ENCODE data around the gene LOC128125822.

LOC128125822 gene

DNA sequence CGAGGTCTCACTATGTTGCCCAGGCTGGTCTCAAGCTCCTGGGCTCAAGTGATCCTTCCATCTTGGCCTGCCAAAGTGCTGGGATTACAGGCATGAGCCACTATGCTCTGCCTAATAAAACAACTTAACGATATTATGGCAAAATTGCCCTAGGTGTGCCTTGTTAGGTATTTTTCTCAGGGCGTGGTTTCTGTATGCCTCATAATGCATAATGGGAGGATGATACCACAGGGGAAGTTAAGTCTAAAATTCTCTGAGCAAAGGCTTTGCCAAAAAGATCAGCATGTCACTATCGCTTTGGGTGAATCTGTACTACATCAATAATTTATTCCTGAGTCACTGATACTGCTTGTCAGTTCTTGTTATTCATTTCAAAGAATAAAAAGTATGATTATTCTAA, 15.9 kb upstream of the LOC128125822 start:
- DNase-seq (ENCODE audit: low spot score): no peak

DNA sequence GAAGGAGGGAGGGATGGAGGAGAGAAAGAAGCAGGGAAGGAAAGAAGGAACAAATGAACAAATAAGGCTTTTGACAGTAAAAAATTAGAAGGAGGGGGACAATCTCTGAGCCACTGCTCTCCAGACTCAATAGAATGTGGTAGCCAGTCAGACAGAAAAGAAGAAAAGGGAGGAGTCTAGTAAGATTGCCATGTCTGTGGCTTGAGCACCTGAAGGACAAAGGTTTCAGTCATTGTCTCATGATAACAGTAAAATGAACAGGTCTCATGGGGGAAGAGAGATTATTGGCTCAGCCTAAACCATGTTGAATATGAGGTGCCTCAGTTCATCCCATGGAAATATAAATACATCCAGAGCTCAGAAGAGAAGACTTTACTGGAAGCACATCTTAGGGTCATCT, 14.0 kb upstream of the LOC128125822 start:
- no peak for DNase-seq (ENCODE audit: low spot score)

DNA sequence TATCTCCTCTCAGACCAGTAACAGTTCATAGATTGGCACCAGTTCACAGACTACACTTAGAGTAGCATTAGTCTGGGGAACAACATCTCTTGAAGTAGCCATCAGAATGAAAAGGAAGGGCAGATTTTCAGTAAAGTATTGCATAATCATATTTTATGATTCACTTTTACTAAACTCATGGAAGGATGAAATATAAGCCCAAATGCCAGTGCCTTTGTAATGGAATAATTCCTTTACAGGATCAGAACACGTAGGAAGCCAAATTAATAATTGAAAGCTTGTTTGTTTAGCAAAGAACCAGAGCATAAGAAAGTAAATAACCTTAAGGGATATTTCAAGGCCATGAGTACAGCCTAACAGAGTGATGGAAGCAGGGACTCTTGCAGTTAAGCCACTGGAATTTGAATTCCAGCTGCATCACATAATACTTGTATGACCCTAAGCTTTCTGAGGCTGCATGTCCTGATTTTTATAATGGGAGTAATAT, 11.4 kb upstream of the LOC128125822 start:
- peak; percentile 13 for DNase-seq (ENCODE audit: low spot score)

DNA sequence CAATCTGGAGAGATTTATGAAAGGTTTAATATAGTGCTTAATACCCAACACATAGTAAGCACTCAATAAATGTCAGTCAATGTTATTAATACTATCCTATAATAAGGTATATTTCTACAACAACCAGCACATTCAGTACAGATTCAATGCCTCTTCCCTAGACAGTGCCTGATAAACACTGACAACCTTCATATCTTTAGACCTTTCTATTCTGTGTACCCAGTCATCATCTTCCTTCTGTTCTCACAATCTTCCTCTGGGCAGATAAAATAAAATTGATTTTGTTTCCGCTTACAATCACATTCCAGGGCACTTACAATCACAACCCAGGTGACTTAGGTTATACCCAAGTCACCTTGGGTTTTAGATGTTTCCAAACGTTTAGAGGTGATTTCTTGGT, 11.0 kb upstream of the LOC128125822 start:
- no peak for DNase-seq (ENCODE audit: low spot score)

DNA sequence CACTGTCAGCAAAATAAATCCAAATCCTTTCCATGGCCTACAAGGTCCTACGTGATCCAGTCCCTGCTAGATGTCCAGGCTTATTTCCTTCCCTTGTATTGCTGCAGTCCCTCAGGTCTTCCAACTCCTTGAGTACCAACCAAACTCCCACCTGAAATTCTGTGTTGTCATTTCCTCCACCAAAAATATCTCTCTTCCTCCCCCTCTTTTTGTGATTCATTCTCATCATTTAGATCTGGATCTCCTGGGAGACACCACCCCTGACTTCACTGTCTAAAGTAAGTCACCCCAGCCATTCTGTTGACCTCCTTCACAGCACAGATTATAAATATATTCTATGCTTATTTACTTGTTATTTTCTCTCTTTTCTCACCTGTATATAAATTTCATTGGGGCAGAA, 9.0 kb upstream of the LOC128125822 start:
- no peak for DNase-seq (ENCODE audit: low spot score)

DNA sequence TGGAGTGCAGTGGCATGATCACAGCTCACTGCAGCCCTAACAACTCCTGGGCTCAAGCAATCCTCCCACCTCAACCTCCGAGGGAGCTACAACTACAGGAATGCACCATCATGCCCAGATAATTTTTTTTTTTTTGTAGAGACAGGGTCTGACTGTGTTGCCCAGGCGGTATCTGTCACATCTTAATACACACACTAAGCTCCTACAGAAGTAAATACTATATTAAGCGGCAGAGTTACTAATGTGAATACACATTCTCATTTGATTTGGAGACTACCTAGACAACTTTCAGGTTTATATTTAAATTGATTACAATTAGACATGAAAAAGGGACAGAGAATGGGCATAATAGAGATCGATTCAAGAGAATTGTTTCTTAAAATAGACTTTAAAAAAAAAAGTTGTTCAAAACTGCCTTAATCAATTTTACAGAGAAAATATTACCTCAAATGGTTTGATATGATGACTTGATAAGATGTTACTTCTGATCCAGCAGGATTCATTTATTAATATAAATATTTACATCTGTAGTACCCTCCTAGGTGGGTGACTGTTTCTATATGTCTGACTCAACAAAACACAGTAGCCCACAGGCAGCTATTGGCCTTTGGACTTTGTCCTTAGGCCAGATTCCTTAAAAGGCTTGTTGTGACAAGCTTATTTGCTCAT, 7.1 kb upstream of the LOC128125822 start:
- DNase-seq (ENCODE audit: low spot score): no peak

DNA sequence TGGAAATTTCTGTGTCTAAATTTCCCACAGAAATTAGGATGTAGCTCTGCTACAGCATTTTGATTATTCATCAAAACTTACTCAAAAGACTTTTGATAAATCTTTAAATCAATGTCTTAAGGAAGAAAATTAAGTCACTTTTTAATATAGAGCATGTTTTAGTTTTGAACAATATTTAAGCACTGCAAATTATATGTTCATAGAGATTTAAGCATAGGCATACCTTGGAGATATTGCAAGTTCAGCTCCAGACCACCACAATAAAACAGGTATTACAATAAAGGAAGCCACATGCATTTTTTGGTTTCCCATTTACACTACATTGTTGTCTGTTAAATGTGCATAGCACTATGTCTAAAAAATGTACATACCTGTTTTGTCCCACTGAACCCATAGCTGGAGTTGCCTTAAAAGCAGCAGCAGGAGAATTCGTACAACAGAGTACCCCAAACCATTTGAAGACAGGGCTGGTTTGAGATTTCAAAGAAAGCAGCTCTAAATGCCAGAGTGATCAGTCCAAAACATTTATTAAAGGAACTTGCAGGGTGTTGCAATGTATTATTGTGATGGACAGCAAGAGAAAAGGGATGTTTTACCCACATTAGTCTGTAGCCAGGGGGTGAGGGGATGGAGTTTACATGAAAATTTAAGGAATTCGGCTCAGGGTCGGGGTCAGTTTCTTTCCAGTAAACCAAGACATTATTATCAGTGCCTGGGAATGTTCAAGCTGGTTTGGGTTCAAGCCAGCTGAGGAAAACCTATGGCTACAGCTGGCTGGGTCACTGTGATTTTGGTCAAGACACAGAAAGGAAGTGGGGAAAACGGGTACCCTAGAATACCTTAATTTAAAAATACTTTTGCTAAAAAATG, 6.3 kb upstream of the LOC128125822 start:
- peak; percentile 4 for DNase-seq (ENCODE audit: low spot score)

DNA sequence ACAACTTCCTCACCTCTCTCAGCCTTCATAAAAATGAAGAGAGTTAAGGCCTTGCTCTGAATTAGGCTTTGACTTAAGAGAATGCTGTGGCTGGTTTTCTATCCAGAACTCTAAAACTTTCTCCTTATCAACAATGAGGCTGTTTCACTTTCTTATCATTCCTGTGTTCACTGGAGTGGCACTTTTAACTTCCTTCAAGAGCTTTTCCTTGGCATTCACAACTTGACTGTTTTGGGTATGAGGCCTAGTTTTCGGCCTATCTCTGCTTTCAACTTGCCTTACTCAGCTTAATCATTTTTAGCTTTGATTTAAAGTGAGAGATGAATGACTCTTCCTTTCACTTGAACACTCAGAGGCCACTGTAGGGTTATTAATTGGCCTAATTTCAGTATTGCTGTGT, 4.3 kb upstream of the LOC128125822 start:
- DNase-seq (ENCODE audit: low spot score): no peak

DNA sequence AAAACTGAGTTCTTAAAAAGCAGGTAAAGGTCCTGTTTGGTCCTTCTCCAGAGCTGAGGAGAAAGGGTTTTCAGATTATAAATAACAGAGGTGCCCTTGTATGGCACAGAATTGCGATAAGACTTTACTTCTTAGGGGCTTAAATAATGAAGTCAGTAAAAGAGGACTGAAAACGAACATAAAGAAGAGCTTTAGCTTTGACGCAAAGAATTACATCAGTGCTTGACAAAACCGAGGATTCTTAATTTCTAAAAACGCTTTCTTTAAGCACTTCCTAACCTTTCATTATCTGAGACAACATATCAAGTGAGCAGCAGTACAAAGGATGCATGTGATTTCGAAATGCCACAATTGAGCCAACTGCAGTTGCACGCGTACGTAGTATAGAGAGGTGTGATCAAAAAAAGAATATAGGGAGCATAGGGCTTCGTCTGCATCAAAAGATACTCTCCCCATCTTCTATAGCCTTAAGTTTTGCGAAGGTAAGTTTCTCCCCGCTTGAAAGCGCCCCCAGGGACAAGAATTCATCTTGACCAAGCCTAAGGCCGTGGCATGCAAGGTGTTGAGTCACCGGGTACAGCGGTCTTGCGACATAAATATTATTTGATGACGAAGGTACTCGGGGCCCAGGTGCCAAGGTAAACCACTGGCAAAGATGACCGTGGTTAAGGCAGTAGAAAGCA, 778 bp upstream of the LOC128125822 start:
- peak; percentile 60 for DNase-seq (ENCODE audit: low spot score)

DNA sequence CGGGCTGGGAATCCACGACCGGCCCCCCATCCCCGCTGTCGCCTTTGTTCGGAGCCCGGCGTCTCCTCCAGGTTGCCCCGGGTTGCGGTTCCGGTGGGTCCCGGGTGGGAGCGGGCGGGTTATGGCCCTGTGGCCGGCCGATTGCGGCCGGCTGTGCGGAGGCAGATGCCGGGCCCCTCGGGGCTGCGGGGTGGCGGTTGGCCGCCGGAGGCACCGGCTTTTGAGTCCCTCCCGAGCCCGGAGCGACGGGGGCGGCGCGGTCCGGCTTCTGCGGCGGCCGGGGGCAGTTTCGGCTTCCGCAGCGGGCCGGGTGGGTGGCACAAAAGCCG, 431 bp downstream of the LOC128125822 start:
- no peak for DNase-seq (ENCODE audit: low spot score)

DNA sequence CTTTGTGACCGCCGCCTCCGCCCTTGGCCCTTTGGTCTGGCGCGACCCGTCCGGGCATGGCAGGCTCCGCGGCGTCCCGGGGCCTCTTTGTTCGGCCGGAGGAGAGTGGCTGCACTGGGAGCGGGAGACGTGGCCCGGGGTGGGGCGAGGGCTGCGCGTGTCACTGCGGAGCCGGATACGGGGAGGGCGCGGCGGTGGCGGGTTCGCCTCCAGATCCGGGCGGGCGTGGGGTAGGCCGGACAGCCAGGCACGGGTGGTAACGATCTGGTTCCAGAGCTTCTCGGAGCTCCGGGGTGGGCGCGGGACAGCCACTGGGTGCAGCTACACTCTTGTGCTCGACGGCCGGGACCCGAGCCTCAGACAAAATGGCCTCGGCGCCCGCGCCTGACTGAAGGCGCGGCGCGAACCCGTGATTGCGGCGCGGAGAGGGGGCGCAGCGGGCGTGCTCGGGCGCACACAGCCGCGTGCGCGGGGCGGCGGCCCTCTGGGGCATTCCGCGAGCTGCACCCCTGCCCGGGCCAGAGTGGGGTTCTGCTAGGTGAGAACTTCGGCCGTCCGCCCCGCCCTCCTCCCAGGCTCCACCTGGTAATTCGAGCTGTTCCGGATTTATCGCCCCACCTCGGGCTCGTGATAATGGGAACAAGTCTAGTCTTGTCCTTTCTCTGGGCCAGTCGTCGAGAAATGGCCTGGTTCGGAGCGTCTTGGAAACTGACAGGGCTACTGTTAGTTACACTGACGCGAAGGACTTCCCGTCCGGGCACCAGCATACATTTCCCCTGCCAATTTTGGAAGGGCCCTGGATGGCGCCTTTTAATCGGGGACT, 1.0 kb downstream of the LOC128125822 start:
- DNase-seq (ENCODE audit: low spot score): peak; percentile 61

DNA sequence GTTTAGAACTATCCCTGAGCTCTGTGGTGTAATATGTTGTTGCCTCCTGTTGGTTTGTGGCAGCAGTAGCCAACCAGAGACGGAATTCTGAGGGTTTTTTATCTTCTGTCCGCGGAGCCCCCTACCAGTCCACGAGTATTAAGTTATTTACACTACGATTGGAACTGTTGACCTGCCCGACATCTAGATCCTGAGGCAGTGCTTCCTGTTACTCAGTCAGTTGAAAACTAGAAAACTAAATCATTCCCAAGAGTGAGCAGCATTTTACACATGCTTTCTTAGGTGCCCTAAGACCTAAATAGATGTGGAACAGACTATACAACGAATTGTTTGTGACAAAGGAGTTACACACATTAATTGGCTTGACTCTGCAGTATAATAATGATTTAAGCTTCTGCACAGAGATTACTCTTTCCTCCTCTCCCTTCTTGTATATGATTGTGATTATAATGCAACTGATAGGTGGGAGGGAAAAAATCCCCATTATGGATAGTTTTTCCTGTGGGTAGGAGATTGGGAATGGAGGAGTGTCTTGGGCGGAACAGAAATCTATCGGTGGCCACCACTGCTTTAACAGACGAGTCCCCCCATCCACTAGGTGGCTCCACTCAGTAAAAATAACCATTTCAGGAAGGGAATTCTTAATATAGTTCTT, 1.7 kb downstream of the LOC128125822 start:
- peak; percentile 31 for DNase-seq (ENCODE audit: low spot score)

DNA sequence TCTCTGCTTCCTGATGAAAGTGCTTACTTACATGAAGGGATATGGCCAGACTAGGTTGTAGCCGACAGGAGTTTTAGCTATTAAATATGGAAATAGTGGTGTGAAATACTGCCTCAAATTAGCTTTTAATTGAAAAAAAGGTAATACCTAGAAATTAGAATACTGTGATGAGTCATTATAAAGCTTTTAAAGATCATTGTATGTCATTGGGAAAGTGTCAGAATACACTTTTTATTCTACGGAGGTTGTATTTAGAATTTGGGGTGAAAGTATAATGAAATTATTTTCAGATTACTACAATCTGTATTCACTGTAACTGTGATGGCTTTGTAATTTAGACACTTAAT, 2.2 kb downstream of the LOC128125822 start:
- DNase-seq (ENCODE audit: low spot score): no peak

DNA sequence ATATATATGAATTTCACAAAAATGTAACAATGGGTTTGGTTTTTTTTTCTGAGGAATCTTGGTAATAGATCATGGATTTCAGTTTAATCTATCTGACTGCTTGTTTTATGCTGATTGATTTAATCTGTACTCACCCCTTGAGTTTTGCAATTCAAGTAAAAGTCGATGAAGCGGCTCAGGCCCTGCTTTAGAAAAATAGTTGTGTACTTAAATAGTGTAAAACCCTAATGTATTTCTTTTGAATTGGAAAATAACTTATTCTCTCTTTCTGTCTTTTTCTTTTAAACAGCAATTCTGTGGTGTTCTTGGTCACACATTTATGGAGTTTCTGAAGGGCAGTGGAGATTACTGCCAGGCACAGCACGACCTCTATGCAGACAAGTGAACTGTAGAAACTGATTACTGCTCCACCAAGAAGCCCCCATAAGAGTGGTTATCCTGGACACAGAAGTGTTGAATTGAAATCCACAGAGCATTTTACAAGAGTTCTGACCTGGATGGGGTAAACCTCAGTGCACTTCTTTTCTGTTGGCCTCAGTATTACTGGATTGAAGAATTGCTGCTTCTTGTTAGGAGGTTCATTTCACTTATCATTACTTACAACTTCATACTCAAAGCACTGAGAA, 4.0 kb downstream of the LOC128125822 start:
- DNase-seq (ENCODE audit: low spot score): no peak

DNA sequence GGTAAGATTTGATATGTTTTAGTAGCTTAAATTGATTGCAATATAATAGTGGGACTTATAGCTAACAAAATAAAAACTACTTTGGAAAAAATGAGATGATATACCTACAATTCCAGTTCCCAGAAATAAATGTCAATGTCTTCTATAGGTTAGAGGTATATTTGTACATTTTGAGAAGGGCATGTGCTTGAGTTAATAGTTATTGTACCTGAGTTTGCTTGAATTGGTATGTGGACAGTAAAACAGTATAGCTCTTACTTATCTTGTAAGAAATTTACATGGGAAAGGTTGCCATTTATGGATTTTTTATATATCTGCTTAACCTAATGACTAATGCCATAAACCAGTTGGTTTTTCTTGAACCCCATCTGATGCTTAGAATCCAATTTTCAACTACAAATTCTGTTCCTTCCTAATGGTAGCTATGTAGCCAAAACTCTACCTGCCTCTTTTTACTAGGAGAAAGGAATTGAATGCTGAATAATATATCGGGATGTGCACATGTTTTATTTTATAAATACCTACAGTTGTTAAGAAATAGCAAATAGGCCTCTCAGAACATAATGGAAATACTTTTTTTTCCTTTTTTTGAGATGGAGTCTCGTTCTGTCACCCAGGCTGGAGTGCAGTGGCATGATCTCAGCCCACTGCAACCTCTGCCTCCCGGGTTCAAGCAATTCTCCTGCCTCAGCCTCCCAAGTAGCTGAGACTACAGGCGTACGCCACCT, 4.9 kb downstream of the LOC128125822 start:
- no peak for DNase-seq (ENCODE audit: low spot score)

DNA sequence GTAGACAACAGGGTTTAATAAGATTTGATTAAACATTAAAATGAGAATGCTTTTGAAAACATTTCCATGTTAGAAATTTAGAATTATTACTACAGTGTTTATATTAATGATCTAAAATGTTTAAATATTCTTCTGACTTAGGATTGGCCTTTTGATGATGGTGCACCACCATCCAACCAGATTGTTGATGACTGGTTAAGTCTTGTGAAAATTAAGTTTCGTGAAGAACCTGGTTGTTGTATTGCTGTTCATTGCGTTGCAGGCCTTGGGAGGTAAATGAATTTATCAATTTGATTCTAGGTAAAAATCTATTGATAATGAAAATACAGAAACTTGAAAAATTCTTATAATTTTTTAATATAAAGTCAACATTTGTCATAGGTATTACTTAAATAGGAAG, 6.5 kb downstream of the LOC128125822 start:
- DNase-seq (ENCODE audit: low spot score): no peak

DNA sequence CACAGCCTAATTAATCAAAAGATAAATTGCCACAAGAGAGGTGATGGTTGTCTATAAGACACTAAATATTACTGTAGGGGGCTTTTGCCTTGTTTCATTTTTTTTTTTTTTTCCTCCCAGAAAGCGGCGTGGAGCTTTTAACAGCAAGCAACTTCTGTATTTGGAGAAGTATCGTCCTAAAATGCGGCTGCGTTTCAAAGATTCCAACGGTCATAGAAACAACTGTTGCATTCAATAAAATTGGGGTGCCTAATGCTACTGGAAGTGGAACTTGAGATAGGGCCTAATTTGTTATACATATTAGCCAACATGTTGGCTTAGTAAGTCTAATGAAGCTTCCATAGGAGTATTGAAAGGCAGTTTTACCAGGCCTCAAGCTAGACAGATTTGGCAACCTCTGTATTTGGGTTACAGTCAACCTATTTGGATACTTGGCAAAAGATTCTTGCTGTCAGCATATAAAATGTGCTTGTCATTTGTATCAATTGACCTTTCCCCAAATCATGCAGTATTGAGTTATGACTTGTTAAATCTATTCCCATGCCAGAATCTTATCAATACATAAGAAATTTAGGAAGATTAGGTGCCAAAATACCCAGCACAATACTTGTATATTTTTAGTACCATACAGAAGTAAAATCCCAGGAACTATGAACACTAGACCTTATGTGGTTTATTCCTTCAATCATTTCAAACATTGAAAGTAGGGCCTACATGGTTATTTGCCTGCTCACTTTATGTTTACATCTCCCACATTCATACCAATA, 7.8 kb downstream of the LOC128125822 start:
- no peak for DNase-seq (ENCODE audit: low spot score)

DNA sequence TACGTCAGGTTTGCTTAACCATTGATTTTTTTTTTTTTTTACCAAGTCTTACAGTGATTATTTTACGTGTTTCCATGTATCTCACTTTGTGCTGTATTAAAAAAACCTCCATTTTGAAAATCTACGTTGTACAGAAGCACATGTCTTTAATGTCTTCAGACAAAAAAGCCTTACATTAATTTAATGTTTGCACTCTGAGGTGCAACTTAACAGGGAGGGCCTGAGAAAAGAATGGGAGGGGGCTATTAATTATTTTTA, 8.4 kb downstream of the LOC128125822 start:
- no peak for DNase-seq (ENCODE audit: low spot score)

DNA sequence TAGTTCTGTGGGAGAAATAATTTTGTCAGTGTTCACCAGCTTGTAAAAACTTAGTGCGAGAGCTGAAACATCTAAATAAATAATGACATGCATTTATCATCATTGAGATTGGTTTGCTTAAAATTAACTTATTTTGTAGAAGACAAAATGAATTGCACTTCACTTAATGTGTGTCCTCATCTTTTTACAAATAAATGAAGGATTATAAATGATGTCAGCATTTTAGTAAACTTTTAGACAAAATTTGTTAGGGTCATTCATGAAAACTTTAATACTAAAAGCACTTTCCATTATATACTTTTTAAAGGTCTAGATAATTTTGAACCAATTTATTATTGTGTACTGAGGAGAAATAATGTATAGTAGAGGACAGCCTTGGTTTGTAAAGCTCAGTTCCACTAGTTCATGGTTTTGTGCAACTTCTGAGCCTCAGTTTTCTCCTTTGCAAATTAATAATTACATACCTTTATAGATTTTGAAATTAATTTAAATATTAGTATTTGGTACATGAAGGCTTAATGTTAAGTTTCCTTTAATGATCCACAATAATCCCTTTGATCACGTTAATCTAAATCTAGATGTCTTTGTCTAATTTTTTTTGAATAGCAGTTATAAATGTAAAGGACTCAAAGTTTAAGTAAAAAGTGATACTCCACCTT, 9.2 kb downstream of the LOC128125822 start:
- no peak for DNase-seq (ENCODE audit: low spot score)
